Mesendoderm (in vitro differentiated cells): Measurements from ENCODE around the gene CCT7.

Experiments
- DNase-seq: peaks from one replicate; pipeline ENCODE4 v3.0.0; 2013
- H2AK5ac ChIP-seq: 2 replicates; pipeline ENCODE4 v1.6.1; 2013; ENCODE audit warnings: low read length, inconsistent platforms
- H2BK120ac ChIP-seq: 2 replicates; pipeline ENCODE4 v1.6.1; 2013; ENCODE audit warnings: low read depth, mild to moderate bottlenecking, low read length, moderate library complexity, mixed read lengths
- H2BK15ac ChIP-seq: replicated peaks from 2 replicates; pipeline ENCODE4 v1.6.1; 2013; ENCODE audit warnings: low read depth, mild to moderate bottlenecking, moderate library complexity
- H2BK5ac ChIP-seq: 2 replicates; pipeline ENCODE4 v1.6.1; 2013; ENCODE audit warnings: low read length, inconsistent platforms
- H3K18ac ChIP-seq: 2 replicates; pipeline ENCODE4 v1.6.1; 2013; ENCODE audit warnings: mild to moderate bottlenecking, low read length, mixed read lengths
- H3K23ac ChIP-seq: one replicate; pipeline ENCODE4 v1.6.1; 2013; ENCODE audit warnings: low read length
- H3K27ac ChIP-seq: 2 replicates; pipeline ENCODE4 v1.5.1; 2013; ENCODE audit warnings: low read depth, mild to moderate bottlenecking, inconsistent platforms, low read length, moderate library complexity
- H3K27me3 ChIP-seq: 2 replicates; pipeline ENCODE4 v1.6.1; 2013; ENCODE audit warnings: low read length, control low read depth, mild to moderate bottlenecking, inconsistent platforms; ENCODE audit not compliant: insufficient read depth, poor library complexity
- H3K36me3 ChIP-seq: 2 replicates; pipeline ENCODE4 v1.6.1; 2013; ENCODE audit warnings: low read length, inconsistent platforms; ENCODE audit not compliant: control insufficient read depth, insufficient read depth
- H3K4ac ChIP-seq: one replicate; pipeline ENCODE4 v1.6.1; 2013; ENCODE audit warnings: low read depth, mild to moderate bottlenecking, low read length, moderate library complexity
- H3K4me1 ChIP-seq: 2 replicates; pipeline ENCODE4 v1.6.1; 2013; ENCODE audit warnings: low read depth, low read length, inconsistent platforms; ENCODE audit not compliant: control insufficient read depth
- H3K4me2 ChIP-seq: 2 replicates; pipeline ENCODE4 v1.6.1; 2013; ENCODE audit warnings: low read length
- H3K4me3 ChIP-seq: 2 replicates; pipeline ENCODE4 v1.5.1; 2013; ENCODE audit warnings: mild to moderate bottlenecking, low read length
- H3K56ac ChIP-seq: one replicate; pipeline ENCODE4 v1.6.1; 2013; ENCODE audit warnings: low read length
- H3K79me1 ChIP-seq: 2 replicates; pipeline ENCODE4 v1.6.1; 2013; ENCODE audit warnings: low read length, inconsistent platforms
- H3K79me2 ChIP-seq: 2 replicates; pipeline ENCODE4 v1.6.1; 2013; ENCODE audit warnings: mild to moderate bottlenecking, low read length; ENCODE audit not compliant: control insufficient read depth, insufficient read depth
- H3K9ac ChIP-seq: 2 replicates; pipeline ENCODE4 v1.6.1; 2013; ENCODE audit warnings: low read length, inconsistent platforms
- H4K5ac ChIP-seq: one replicate; pipeline ENCODE4 v1.6.1; 2013; ENCODE audit warnings: low read length
- H4K8ac ChIP-seq: one replicate; pipeline ENCODE4 v1.6.1; 2013; ENCODE audit warnings: low read depth, mild to moderate bottlenecking, control low read depth, low read length, moderate library complexity
- WGBS: extraction: QIAGEN DNeasy Blood & Tissue Kit; methylation state at CpG from one replicate; pipeline ENCODE4 v1.1.7; 2013; ENCODE audit warnings: low lambda C conversion rate, missing lambda C conversion rate; ENCODE audit not compliant: insufficient coverage; ENCODE audit errors: extremely low coverage; 5-methylcytosine and 5-hydroxymethylcytosine counted together

The CCT7 gene

GRCh38 chr2:73282924-73283544 lies 48.9 kb downstream of the CCT7 start:
- no peak overlapping the region for H3K27ac ChIP-seq
- no peak overlapping the region for H4K8ac ChIP-seq
- H3K36me3 ChIP-seq = no peaks in the 10 kb centered on the region
- H3K23ac ChIP-seq = peak overlapping the region; percentile 86
- H3K4me2 ChIP-seq = peak overlapping the region; percentile 39
- no peak overlapping the region for H2BK15ac ChIP-seq
- H3K56ac ChIP-seq = peak overlapping the region; percentile 72
- DNase-seq = no peak
- no peak overlapping the region for H4K5ac ChIP-seq
- H3K27me3 ChIP-seq = no peaks in the 10 kb centered on the region
- H3K79me1 ChIP-seq = no peaks in the 10 kb centered on the region
- H3K4me1 ChIP-seq = peaks cover 2% of the 10 kb centered on the region
- H3K18ac ChIP-seq = no peak overlapping the region
- no peak overlapping the region for H3K4ac ChIP-seq
- H2AK5ac ChIP-seq = no peak overlapping the region
- WGBS = no CpG with 5 or more reads among the region's 5 CpGs
- no peak overlapping the region for H2BK5ac ChIP-seq
- no peak overlapping the region for H2BK120ac ChIP-seq
- no peaks in the 10 kb centered on the region for H3K79me2 ChIP-seq
- H3K4me3 ChIP-seq = no peak overlapping the region
- no peak overlapping the region for H3K9ac ChIP-seq

DNA sequence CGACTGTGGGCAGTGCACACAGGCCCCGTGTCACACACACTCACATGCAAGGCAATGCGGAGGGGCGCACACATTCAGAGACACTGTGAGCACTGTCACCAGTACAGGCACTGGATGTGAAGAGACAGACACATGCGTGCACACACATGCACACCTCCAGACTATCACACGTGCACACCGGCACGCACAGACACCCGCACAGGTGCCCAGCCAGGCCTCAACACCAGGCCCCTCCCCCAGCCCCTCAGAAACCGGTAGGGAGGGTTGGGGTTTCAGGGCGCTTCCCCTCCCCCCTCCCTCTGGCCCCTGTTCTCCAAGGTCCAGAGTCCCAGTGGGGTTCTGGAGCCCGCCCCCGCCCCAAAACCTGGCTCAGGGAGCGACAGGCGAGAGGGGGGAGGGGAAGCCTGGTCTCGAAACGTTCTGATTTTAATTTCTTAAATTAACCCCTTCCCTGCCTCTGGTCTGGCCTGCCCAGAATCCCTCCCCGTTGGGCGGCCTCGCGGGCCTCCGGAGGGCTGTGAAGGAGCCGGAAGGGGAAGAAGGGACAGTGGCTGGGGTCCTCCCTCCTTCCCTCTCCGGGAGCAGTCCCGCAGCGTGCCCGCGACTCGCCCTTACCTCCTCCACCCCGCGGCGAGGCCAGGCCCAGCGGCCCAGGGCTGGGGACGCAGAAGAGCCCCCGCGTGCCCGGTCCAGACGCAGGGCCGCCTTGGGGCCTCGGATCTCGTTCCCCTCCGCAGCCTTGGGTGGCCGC lies 49.6 kb downstream of the CCT7 start:
- WGBS = no CpG with 5 or more reads among the region's 43 CpGs
- Histone ChIP-seq H2BK120ac (no peak overlapping the region), H3K56ac (peak overlapping the region; percentile 89), H3K4me3 (peak overlapping the region; percentile 57), H4K8ac (no peak overlapping the region), H2BK15ac (no peak overlapping the region), H3K4ac (no peak overlapping the region), H2AK5ac (no peak overlapping the region), H3K36me3 (no peaks in the 10 kb centered on the region), H3K4me2 (peak overlapping the region; percentile 60), H3K9ac (peak overlapping the region; percentile 78), H3K27me3 (peaks cover 1% of the 10 kb centered on the region), H3K23ac (peak overlapping the region; percentile 86), H3K27ac (no peak overlapping the region), H3K79me2 (no peaks in the 10 kb centered on the region), H3K18ac (peak overlapping the region; percentile 20), H4K5ac (no peak overlapping the region), H3K4me1 (peaks cover 2% of the 10 kb centered on the region), H2BK5ac (no peak overlapping the region), H3K79me1 (no peaks in the 10 kb centered on the region)
- DNase-seq = no peak

DNA sequence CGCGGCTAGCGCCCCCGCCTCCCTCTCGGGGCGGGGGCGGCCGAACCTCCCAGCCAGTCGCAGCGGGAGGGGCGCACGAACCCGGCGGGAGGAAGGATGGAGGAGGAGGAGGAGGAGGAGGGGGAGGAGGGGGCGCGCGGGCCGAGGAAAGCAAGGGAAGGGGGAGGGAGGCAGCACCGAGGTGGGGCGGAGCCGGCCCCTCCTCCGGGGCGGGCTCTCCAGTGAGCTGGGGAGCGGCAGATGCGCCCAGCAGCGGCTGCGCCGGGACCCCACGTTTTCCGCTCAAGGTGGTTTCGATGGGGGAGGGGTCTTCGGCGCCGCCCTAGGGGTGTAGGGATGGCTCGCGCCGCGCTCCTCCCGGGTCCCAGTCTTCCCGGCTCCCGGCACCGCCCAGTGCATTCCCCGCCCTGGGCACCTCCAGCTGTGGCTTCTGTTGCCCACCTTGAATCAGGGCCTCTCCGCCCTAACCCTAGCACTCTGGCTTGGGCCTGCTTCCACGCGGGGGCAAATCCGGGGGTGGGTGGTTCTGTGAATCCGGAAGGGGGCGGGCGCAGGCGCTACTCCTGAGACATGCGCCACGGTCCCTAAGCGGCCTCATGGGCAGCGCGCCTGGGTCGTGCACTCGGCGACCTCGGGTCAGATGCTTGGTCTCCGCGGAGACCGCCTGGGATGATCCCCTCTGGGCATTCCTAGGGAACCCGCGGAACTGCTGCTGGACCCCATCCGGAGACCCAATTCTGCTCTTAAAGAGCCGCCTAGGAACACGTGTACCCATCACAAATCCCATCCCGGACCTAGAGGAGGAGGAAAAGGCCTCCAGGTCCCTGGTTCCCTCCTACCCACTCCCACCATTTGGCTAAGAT lies 50.4 kb downstream of the CCT7 start, which contains the start of gene FBXO41:
Gene FBXO41 (minus strand): TSS at position 183 of the 863 bp plus-strand sequence. CDS start 14,848 bp downstream, outside the sequence.
- peak; percentile 54 for DNase-seq
- H3K9ac ChIP-seq = peak within 1 kb of the TSS; percentile 78
- no peaks in the 10 kb centered on the region for H3K36me3 ChIP-seq
- H4K5ac ChIP-seq = no peak within 1 kb of the TSS
- H2AK5ac ChIP-seq = no peak within 1 kb of the TSS
- H3K23ac ChIP-seq = peak within 1 kb of the TSS; percentile 86
- no peak within 1 kb of the TSS for H3K27ac ChIP-seq
- no peaks in the 10 kb centered on the region for H3K79me1 ChIP-seq
- peaks cover 2% of the 10 kb centered on the region for H3K4me1 ChIP-seq
- peak within 1 kb of the TSS; percentile 20 for H3K18ac ChIP-seq
- peak within 1 kb of the TSS; percentile 75 for H3K4me2 ChIP-seq
- no peak within 1 kb of the TSS for H2BK5ac ChIP-seq
- no peak within 1 kb of the TSS for H2BK120ac ChIP-seq
- no peak within 1 kb of the TSS for H4K8ac ChIP-seq
- WGBS = no CpG with 5 or more reads among the region's 69 CpGs
- peaks cover 1% of the 10 kb centered on the region for H3K27me3 ChIP-seq
- no peak within 1 kb of the TSS for H3K4ac ChIP-seq
- no peaks in the 10 kb centered on the region for H3K79me2 ChIP-seq
- H3K4me3 ChIP-seq = peak within 1 kb of the TSS; percentile 57
- H2BK15ac ChIP-seq = no peak within 1 kb of the TSS
- H3K56ac ChIP-seq = peak within 1 kb of the TSS; percentile 89

DNA sequence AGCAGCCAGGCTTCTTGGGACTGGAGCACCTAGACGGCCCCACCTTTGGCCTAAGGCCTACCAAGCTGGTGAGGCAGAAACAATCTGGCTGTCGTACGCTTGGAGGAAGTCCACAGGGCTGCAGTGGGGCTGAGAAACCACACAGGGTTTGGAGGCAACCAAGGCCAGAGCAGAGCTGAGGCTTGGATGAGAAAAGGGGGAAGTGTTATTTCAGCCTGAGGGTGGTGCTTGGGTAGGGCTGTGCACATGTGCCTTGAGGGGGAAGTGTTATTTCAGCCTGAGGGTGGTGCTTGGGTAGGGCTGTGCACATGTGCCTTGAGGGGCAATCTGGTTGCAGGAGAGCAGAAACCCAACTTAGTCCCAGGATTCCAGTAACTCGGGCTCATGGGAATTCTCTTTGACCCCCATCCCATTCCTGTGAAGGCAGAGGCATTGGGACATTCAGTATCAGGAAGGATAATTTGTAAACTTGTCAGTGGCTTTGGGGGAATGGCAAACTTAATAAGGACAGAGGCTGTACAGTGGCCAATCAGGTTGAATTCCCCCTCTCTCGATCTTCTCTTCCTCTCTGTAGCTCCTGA lies 51.1 kb downstream of the CCT7 start:
- no peaks in the 10 kb centered on the region for H3K79me2 ChIP-seq
- H3K18ac ChIP-seq = no peak overlapping the region
- no peak overlapping the region for H4K5ac ChIP-seq
- H4K8ac ChIP-seq = no peak overlapping the region
- H3K4ac ChIP-seq = no peak overlapping the region
- peak overlapping the region; percentile 75 for H3K4me2 ChIP-seq
- H3K23ac ChIP-seq = no peak overlapping the region
- H3K4me1 ChIP-seq = peaks cover 2% of the 10 kb centered on the region
- H3K27ac ChIP-seq = no peak overlapping the region
- DNase-seq = no peak
- H2AK5ac ChIP-seq = no peak overlapping the region
- no peak overlapping the region for H3K56ac ChIP-seq
- H2BK15ac ChIP-seq = no peak overlapping the region
- H2BK120ac ChIP-seq = no peak overlapping the region
- peaks cover 1% of the 10 kb centered on the region for H3K27me3 ChIP-seq
- no peak overlapping the region for H2BK5ac ChIP-seq
- peak overlapping the region; percentile 67 for H3K9ac ChIP-seq
- no peaks in the 10 kb centered on the region for H3K79me1 ChIP-seq
- no peaks in the 10 kb centered on the region for H3K36me3 ChIP-seq
- no CpG with 5 or more reads among the region's 5 CpGs for WGBS
- no peak overlapping the region for H3K4me3 ChIP-seq

- Histone ChIP-seq H3K4me2 (no peak overlapping the region), H3K4me3 (no peak overlapping the region), H2BK5ac (no peak overlapping the region), H3K4me1 (peaks cover 2% of the 10 kb centered on the region), H4K8ac (no peak overlapping the region), H3K27me3 (peaks cover 5% of the 10 kb centered on the region), H2BK15ac (no peak overlapping the region), H2AK5ac (no peak overlapping the region), H3K27ac (no peak overlapping the region), H3K23ac (no peak overlapping the region), H3K4ac (no peak overlapping the region), H3K9ac (no peak overlapping the region), H4K5ac (no peak overlapping the region), H3K18ac (no peak overlapping the region), H2BK120ac (no peak overlapping the region), H3K56ac (no peak overlapping the region), H3K79me2 (no peaks in the 10 kb centered on the region), H3K36me3 (no peaks in the 10 kb centered on the region), H3K79me1 (no peaks in the 10 kb centered on the region)
- no CpG with 5 or more reads among the region's 3 CpGs for WGBS
- no peak for DNase-seq
Observed at GRCh38 chr2:73286134-73286655, 52.1 kb downstream of the CCT7 start.
